HepG2 (cell line): ENCODE results near the gene RNASE4. TPM values are rescaled to one million over a fixed set of nuclear protein-coding genes. Genes with fewer than 3 reads are reported as not detected.

Source experiments
- ARHGAP35 ChIP-seq: sonication (generic); formaldehyde crosslinking; IDR thresholded peaks from 2 replicates; pipeline ENCODE4 v1.9.0; 2022; ENCODE audit warnings: mild to moderate bottlenecking, inconsistent platforms, moderate library complexity, missing genetic modification reagents, borderline replicate concordance
- BCL3 ChIP-seq: sonication (generic); formaldehyde crosslinking; IDR thresholded peaks from 2 replicates; pipeline ENCODE4 v1.5.1; 2020; ENCODE audit warnings: mild to moderate bottlenecking, missing genetic modification reagents, moderate library complexity
- FOSL1 ChIP-seq: sonication (generic); formaldehyde crosslinking; IDR thresholded peaks from 2 replicates; pipeline ENCODE4 v1.9.0; 2021; ENCODE audit warnings: missing genetic modification reagents, borderline replicate concordance
- FOXP1 ChIP-seq, 2 experiments: fragments of 450-650 bp in 1 of 2; IDR thresholded peaks; 2 replicates each; pipeline ENCODE4 v1.6.1; 2017 to 2018; ENCODE audit warnings: antibody characterized with exemption in 1 of 2
- IKZF4 ChIP-seq: sonication (generic); formaldehyde crosslinking; IDR thresholded peaks from 2 replicates; pipeline ENCODE4 v1.5.1; 2020; ENCODE audit warnings: borderline replicate concordance, mild to moderate bottlenecking, low read depth, missing genetic modification reagents; ENCODE audit errors: not compliant biosample characterization
- MIER2 ChIP-seq: IDR thresholded peaks from 2 replicates; pipeline ENCODE4 v1.6.1; 2016; ENCODE audit warnings: missing biosample characterization, missing genetic modification reagents
- NCOA2 ChIP-seq: sonication (generic); formaldehyde crosslinking; IDR thresholded peaks from 2 replicates; pipeline ENCODE4 v1.8.0; 2022; ENCODE audit warnings: inconsistent platforms
- ZBTB40 ChIP-seq, 2 experiments: fragments of 450-650 bp in 1 of 2; sonication (generic) in 1 of 2; formaldehyde crosslinking in 1 of 2; IDR thresholded peaks; 2 replicates each; pipeline versions ENCODE4 v1.6.1 to v1.8.0; 2016 to 2022; ENCODE audit warnings: antibody characterized with exemption in 1 of 2, mild to moderate bottlenecking in 1 of 2, missing genetic modification reagents in 1 of 2
- ZBTB46 ChIP-seq: sonication (generic); formaldehyde crosslinking; IDR thresholded peaks from 2 replicates; pipeline ENCODE4 v1.4.0; 2020; ENCODE audit warnings: mild to moderate bottlenecking, missing genetic modification reagents, borderline replicate concordance
- ZFX ChIP-seq: sonication (generic); formaldehyde crosslinking; IDR thresholded peaks from 2 replicates; pipeline ENCODE4 v1.4.0; 2020; ENCODE audit warnings: mild to moderate bottlenecking, low read depth, missing genetic modification reagents, moderate library complexity
- ZNF232 ChIP-seq: sonication (generic); formaldehyde crosslinking; IDR thresholded peaks from 2 replicates; pipeline ENCODE4 v1.4.0; 2020; ENCODE audit warnings: missing genetic modification reagents, borderline replicate concordance
- ZNF276 ChIP-seq: sonication (generic); formaldehyde crosslinking; IDR thresholded peaks from 2 replicates; pipeline ENCODE4 v1.4.0; 2020; ENCODE audit warnings: mild to moderate bottlenecking, low read depth, missing genetic modification reagents
- ZZZ3 ChIP-seq: sonication (generic); formaldehyde crosslinking; IDR thresholded peaks from 2 replicates; pipeline ENCODE4 v1.4.0; 2020; ENCODE audit warnings: missing genetic modification reagents, mild to moderate bottlenecking, borderline replicate concordance
- polyA plus RNA-seq, 8 experiments: library from polyadenylated mRNA; depleted of rRNA in 3 of 8; stranded (reverse) in 7 of 8; unstranded in 1 of 8; fragments of >200 nt; fragmentation: Illumina TruSeq in 4 of 8; extraction: Trizol in 4 of 8; gene quantifications; 2 replicates each; pipeline versions ENCODE4 v1.2.1 to v1.2.3, GENCODE V29; 2011 to 2016; ENCODE audit warnings: low read depth in 4 of 8, missing spikeins in 1 of 8, mixed read lengths in 1 of 8; ENCODE audit not compliant: insufficient read depth in 1 of 8
- total RNA-seq, 5 experiments: library from RNA; depleted of rRNA; stranded (reverse); fragments of >200 nt; fragmentation: Illumina TruSeq; extraction: Trizol; gene quantifications; 2 replicates each; pipeline ENCODE4 v1.2.3, GENCODE V29; 2016; ENCODE audit warnings: low read depth in 1 of 5

The RNASE4 gene
- total and polyA plus RNA-seq, 2 of the 13 experiments (the other 11 are each of a cell fraction or from before 2014, with no cell fraction given), result 109 to 983 TPM

- TF ChIP-seq ZBTB40 (IDR thresholded peaks at IDR 0.05) (no peak), ZBTB40 (CRISPR knock-in tag; IDR thresholded peaks at IDR 0.05) (peak; percentile 21; the same call in 1 of the 2 replicates), MIER2 (CRISPR knock-in tag) (0 out of 2 replicates have a peak, but pooled peaks have one; percentile 13), ZNF232 (peak; percentile 24; the same call in 1 of the 2 replicates), ARHGAP35 (CRISPR knock-in tag) (peak; percentile 91), FOXP1 (IDR thresholded peaks at IDR 0.05) (no peak), FOXP1 (CRISPR knock-in tag; IDR thresholded peaks at IDR 0.05) (0 out of 2 replicates have a peak, but pooled peaks have one; percentile 22), ZFX (CRISPR knock-in tag) (peak; percentile 77; the same call in 1 of the 2 replicates), NCOA2 (CRISPR knock-in tag) (peak; percentile 51; the same call in 1 of the 2 replicates), ZZZ3 (CRISPR knock-in tag) (peak; percentile 92), FOSL1 (CRISPR knock-in tag) (no peak), IKZF4 (CRISPR knock-in tag) (peak; percentile 76), BCL3 (0 out of 2 replicates have a peak, but pooled peaks have one; percentile 81), ZNF276 (CRISPR knock-in tag) (no peak), ZBTB46 (no peak)
Observed at GRCh38 chr14:20682435-20683124, 1.8 kb upstream of the RNASE4 start (continued).
